Urinary bladder (tissue), 4 donors: Measurements from ENCODE around the gene IQSEC3. TPM values are rescaled to one million over a fixed set of nuclear protein-coding genes. Genes with fewer than 3 reads are reported as not detected.

ENCODE experiments used
- DNase-seq: peaks from one replicate; pipeline ENCODE4 v3.0.0-alpha.2; 2015; ENCODE audit errors: extremely low spot score
- H3K27ac ChIP-seq: one replicate; pipeline ENCODE4 v1.5.1; 2013; ENCODE audit warnings: low read depth, mild to moderate bottlenecking, moderate library complexity
- H3K36me3 ChIP-seq: one replicate; pipeline ENCODE4 v1.6.1; 2013; ENCODE audit warnings: mild to moderate bottlenecking, moderate library complexity; ENCODE audit not compliant: insufficient read depth
- H3K4me1 ChIP-seq: one replicate; pipeline ENCODE4 v1.6.1; 2013; ENCODE audit warnings: mild to moderate bottlenecking, moderate library complexity; ENCODE audit not compliant: insufficient read depth
- H3K4me3 ChIP-seq: one replicate; pipeline ENCODE4 v1.5.1; 2013; ENCODE audit warnings: low read depth, low read length
- WGBS: extraction: QIAGEN DNeasy Blood & Tissue Kit; methylation state at CpG from one replicate; pipeline ENCODE4 v1.1.7; 2013; 5-methylcytosine and 5-hydroxymethylcytosine counted together
- polyA plus RNA-seq: library from polyadenylated mRNA; stranded (reverse); fragments of 200-250 nt; gene quantifications from one replicate; pipeline ENCODE4 v1.2.3, GENCODE V29; 2013
- total RNA-seq: library from RNA; depleted of rRNA; stranded (reverse); fragments of >200 nt; gene quantifications from one replicate; pipeline ENCODE4 v1.2.3, GENCODE V29; 2014
- donor health status: healthy with polysubstance abuse.
- donor health status: healthy.

Gene IQSEC3
- total and polyA plus RNA-seq, 2 donors, result 0.60 to 1.5 TPM

DNA sequence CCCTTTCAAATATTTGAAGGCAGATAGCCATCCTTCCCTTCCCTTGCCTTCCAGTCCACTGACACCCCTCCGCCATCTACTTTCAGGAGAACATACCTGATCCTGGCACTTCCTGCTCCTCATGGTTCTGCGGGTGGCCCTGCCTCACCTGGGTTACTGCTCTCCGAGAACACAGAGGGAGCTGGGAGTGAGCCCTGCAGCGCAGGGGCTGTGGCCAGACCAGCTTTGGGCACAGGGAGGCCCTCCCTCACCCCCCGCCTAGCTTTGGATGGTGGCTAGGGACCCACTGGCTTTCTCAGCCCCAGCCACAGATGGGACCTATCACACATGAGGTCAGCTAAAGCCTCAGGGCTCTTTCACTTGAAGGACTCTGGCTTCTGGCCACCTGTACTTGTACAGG lies 12.4 kb downstream of the IQSEC3 start:
- no peaks in the 10 kb centered on the region for H3K4me1 ChIP-seq
- H3K36me3 ChIP-seq, result no peaks in the 10 kb centered on the region
- no peak for DNase-seq
- WGBS, result 87% methylated on average over 5 of the region's 5 CpGs
- no peak overlapping the region for H3K27ac ChIP-seq
- no peak overlapping the region for H3K4me3 ChIP-seq

DNA sequence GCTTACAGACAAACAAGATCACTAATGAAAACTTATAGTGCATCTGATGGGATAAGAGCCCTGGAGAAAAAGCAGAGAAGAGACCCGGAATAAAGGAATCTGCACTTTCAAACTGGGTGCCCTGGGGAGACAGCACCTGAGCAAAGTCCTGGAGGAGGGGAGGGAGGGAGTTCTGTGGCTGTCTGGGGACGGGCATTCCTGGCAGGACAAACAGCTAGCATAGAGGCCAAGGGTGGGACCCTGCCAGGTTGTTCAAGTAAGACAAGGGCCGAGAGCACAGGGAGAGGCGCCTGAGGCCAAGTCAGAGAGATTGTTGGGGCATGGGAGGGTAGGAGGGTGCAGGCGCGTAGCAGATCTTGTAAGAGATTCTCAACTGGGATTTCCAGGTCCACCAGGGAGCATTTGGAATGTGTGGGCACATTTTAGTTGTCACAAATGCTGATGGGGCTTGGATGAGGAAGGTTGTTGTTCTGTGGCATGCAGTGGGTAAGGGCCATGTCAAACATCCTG lies 14.2 kb downstream of the IQSEC3 start:
- H3K4me3 ChIP-seq, result no peak overlapping the region
- no peak overlapping the region for H3K27ac ChIP-seq
- no peak for DNase-seq
- WGBS, result 75% methylated on average over 6 of the region's 6 CpGs
- H3K36me3 ChIP-seq, result no peaks in the 10 kb centered on the region
- H3K4me1 ChIP-seq, result no peaks in the 10 kb centered on the region

DNA sequence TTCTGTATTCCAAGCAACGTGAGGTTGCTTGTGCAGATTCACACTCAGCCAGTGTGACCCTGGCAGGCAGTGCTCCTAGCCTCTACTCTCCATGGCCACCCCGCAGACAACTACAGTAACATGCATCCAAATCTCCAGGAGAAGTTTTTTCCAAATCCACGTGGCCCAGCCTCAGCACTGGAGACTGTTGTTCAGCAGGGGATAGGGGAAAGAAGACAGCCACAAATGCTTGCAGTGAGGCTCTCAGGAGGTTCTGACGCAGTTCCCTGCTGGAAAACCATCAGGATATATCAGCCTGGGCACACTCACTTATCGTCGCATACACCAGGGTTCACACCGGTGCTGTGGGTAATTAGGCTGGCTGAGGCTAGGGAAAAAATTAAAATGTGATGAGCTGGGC lies 16.2 kb downstream of the IQSEC3 start:
- Histone ChIP-seq H3K27ac (no peak overlapping the region), H3K36me3 (no peaks in the 10 kb centered on the region), H3K4me1 (no peaks in the 10 kb centered on the region), H3K4me3 (no peak overlapping the region)
- WGBS, result 66% methylated on average over 7 of the region's 7 CpGs
- no peak for DNase-seq

DNA sequence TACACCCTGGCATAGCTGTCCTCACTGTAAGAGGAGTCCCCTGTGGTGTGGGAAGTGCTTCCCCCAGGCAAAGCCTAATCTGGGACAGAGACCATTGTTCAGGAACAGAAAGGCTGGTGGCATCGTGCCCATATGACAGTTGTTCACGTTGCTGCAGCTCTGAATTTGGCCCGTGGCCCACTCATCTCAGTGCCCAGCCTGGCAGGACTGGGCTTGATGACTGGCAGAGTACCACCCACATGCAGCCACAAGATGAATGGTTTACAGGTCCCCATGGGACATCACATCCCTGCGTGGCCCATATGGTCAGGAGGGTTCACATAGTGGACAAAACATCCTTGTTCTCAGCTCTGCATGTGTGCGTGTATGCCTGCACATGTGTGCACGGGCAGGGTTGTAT lies 17.5 kb downstream of the IQSEC3 start:
- WGBS, result 62% methylated on average over 6 of the region's 6 CpGs
- DNase-seq, result no peak
- Histone ChIP-seq H3K27ac (no peak overlapping the region), H3K36me3 (no peaks in the 10 kb centered on the region), H3K4me3 (no peak overlapping the region), H3K4me1 (no peaks in the 10 kb centered on the region)

DNA sequence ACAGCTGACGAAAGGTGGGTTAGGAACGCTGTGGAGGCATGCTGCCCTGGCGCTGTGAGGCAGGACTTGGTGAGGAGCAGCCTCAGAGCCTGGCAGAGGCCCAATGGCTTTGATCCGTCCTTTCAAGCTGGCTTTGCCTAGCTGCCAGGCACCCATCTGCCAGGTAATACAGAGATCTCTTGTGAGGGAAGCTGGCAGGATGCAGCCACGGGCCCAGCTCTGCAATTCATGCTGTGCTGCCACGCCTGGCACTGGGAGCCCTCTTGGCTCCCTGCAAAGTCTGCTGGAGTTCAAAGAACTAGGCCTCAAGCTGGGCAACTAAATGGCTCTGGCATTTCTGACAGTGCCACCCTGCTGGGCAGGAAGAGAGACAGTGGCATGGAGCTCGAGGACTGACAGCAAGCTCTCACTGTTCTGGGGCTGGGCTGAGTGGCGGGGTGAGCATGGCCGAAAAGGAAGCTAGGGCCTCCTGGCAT lies 18.7 kb downstream of the IQSEC3 start:
- no peak overlapping the region for H3K27ac ChIP-seq
- no peak overlapping the region for H3K4me3 ChIP-seq
- 72% methylated on average over 9 of the region's 9 CpGs for WGBS
- no peaks in the 10 kb centered on the region for H3K4me1 ChIP-seq
- DNase-seq, result no peak
- no peaks in the 10 kb centered on the region for H3K36me3 ChIP-seq

DNA sequence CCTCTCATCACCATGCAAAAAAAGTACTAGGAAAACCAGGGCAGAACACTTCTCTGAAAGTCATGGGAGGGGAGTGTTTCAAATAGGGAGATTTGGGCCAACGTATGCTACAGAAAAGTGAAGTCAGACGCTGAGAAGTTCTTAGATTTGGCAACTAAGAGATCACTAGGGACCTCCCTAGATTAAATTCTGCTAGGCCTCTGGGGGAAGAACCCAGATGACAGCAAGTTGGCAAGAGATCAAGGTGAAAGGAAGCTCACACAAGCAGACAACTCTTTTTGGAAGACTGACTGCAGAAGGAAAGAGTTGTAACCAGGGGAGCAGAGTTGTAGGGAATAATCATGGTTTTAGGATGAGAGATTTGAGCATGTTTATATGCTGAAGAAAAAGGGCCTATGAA lies 20.7 kb downstream of the IQSEC3 start:
- DNase-seq, result no peak
- no peaks in the 10 kb centered on the region for H3K4me1 ChIP-seq
- H3K36me3 ChIP-seq, result no peaks in the 10 kb centered on the region
- H3K27ac ChIP-seq, result no peak overlapping the region
- H3K4me3 ChIP-seq, result no peak overlapping the region
- WGBS, result 19% methylated on average over 2 of the region's 2 CpGs

DNA sequence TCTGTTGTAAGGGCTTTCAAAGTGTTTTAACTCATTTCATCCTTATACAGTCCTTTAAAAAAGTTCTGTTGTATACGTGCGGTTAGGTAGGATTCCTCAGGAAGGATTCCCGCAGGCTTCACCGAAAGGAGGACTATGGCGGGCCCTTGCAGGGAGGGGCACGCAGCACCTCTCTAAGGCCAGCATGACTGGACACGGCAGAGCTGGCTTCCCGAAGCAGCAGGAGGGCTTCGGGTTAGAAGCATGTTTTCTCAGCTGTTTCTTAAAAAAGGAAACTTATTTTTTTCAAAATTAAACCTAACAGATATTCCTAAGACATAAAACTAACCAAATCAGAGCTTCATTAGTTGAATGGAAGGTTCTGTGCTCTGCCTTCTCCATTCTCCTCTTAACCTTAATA lies 21.3 kb downstream of the IQSEC3 start:
- H3K4me3 ChIP-seq, result no peak overlapping the region
- 70% methylated on average over 9 of the region's 9 CpGs for WGBS
- no peak for DNase-seq
- no peaks in the 10 kb centered on the region for H3K36me3 ChIP-seq
- no peak overlapping the region for H3K27ac ChIP-seq
- H3K4me1 ChIP-seq, result no peaks in the 10 kb centered on the region

DNA sequence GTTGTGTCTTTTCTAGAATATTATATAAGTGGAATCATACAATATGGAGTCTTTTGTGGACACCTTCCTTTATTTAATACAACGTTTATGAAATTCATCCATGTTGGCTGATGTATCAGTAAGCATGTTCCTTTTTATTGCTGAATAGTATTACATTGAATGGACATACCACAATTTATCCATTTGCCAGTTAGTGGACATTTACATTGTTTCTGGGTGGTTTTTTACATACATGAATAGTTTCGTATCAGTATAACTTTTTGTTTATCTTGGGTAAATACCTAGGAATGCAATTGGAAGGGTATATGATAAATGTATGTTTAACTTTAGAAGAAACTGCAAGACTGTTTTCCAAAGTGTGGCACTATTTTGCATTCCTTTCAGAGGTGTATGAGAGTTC lies 23.1 kb downstream of the IQSEC3 start:
- H3K36me3 ChIP-seq, result no peaks in the 10 kb centered on the region
- H3K27ac ChIP-seq, result no peak overlapping the region
- no peak for DNase-seq
- 50% methylated on average over 2 of the region's 2 CpGs for WGBS
- no peaks in the 10 kb centered on the region for H3K4me1 ChIP-seq
- no peak overlapping the region for H3K4me3 ChIP-seq

DNA sequence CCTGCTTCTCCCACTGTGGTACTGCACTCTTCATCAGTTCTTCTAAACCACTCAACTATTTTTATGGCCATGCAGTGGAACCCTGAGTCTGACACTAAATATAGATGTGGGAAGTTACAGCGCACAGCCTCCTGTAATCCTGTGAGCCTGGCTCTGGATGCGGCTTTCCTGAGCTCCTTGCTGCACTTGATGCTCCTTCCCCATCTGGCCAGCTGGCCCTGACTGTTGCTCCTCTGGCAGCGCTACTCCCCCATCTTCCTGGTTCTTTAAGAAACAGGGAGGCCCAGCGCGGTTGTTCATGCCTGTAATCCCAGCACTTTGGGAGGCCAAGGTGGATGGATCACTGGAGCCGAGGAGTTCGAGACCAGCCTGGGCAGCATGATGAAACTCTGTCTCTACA lies 24.6 kb downstream of the IQSEC3 start:
- WGBS, result 74% methylated on average over 7 of the region's 7 CpGs
- H3K4me3 ChIP-seq, result no peak overlapping the region
- H3K4me1 ChIP-seq, result no peaks in the 10 kb centered on the region
- no peaks in the 10 kb centered on the region for H3K36me3 ChIP-seq
- no peak for DNase-seq
- no peak overlapping the region for H3K27ac ChIP-seq

DNA sequence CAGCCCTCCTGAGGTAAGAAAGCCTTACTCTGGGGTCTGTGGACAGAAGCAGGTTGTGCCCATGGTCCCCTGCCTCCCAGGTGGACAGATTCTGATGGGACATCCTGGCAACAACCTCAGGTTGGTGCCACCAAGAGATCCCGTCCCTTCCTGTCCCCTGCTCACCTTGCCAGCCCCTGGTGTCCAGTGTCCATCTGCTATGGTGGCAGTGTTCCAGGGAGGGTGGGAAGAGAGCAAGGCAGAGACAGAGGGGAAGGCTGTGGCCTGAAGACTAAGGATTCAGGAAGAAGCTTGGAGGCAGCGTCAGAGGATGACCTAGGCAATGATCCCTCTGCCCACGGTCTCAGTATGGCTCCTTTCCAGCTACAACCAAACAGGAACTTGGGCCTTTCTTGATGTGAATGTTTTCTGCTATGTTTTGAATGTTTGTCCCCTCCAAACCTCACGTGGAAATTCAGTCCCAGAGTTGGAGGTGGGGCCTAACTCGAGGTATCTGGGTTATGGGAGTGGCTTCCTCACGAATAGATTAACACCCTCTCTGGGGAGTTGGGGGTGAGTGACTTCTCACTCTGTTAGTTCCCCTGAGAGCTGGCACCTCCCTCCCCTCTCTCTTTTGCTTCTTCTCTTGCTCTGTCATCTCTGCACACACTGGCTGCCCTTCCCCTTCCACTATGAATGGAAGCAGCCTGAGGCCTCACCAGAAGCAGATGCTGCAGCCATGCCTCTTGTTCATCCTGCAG lies 26.9 kb downstream of the IQSEC3 start:
- no peak overlapping the region for H3K27ac ChIP-seq
- no peak overlapping the region for H3K4me3 ChIP-seq
- no peaks in the 10 kb centered on the region for H3K4me1 ChIP-seq
- no peaks in the 10 kb centered on the region for H3K36me3 ChIP-seq
- WGBS, result 51% methylated on average over 6 of the region's 6 CpGs
- DNase-seq, result no peak

DNA sequence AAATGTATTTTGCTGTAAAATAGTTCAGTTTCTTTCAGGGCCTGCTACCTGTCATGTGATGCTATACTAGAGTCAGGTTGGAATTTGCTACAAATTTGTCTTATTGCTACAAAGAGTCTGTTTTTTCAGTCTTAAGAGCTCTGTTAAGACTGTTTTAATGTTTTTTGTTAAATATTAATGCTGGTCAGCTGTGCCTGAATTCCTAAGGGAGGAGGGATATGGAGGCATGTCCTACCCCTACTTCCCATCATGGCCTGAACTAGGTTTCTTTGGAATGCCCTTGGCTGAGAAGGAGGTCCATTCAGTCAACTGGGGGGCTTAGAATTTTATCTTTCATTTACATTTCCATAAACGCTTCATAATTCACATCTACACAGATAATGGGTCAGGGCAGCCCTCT lies 30.0 kb downstream of the IQSEC3 start:
- Histone ChIP-seq H3K27ac (no peak overlapping the region), H3K4me1 (no peaks in the 10 kb centered on the region), H3K36me3 (no peaks in the 10 kb centered on the region), H3K4me3 (no peak overlapping the region)
- 58% methylated on average over 1 of the region's 1 CpG for WGBS
- DNase-seq, result no peak

DNA sequence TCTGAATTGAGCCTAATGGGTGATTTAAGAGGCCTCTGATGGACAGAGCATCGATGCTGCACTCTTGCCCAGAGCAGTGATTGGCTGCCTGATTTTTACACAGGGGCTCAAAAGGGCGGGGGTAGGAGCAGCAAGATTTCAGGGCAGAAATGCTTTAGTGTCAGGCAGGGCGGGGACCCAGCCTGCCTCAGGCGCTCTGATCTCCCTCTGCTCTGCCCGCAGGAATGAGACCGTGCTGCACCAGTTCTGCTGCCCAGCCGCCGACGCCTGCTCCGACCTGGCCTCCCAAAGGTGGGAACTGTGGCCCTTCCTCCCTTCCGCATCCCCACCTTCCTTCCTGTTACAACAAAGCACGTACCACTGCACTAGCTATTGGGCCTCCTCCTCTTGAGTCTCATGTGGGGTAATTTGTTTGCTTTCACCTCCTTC lies 32.4 kb downstream of the IQSEC3 start:
- DNase-seq, result no peak
- Histone ChIP-seq H3K27ac (no peak overlapping the region), H3K4me3 (no peak overlapping the region), H3K36me3 (no peaks in the 10 kb centered on the region), H3K4me1 (no peaks in the 10 kb centered on the region)
- WGBS, result 20% methylated on average over 12 of the region's 12 CpGs

DNA sequence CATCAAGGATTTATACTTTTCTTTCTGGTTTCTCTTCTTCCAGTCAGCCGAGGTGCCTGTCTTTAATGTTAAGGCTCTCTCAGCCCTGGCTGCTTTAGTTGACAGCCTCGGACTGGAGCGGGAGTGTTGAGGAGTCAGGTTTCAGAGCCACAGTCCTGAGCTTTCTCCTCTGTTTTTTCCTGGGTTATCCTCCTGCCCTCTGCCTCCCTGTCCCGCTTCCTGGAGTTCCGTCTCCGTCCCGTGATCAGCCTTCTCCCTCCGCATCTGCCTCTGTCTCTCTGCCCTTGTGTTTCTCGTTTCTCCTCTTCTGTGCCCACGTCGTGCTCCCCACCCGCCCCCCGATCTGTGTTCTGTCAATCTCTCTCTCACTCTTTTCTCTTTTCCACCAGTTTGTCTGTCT lies 33.0 kb downstream of the IQSEC3 start:
- H3K36me3 ChIP-seq, result no peaks in the 10 kb centered on the region
- no peaks in the 10 kb centered on the region for H3K4me1 ChIP-seq
- no peak overlapping the region for H3K4me3 ChIP-seq
- DNase-seq, result no peak
- 24% methylated on average over 13 of the region's 13 CpGs for WGBS
- H3K27ac ChIP-seq, result no peak overlapping the region

DNA sequence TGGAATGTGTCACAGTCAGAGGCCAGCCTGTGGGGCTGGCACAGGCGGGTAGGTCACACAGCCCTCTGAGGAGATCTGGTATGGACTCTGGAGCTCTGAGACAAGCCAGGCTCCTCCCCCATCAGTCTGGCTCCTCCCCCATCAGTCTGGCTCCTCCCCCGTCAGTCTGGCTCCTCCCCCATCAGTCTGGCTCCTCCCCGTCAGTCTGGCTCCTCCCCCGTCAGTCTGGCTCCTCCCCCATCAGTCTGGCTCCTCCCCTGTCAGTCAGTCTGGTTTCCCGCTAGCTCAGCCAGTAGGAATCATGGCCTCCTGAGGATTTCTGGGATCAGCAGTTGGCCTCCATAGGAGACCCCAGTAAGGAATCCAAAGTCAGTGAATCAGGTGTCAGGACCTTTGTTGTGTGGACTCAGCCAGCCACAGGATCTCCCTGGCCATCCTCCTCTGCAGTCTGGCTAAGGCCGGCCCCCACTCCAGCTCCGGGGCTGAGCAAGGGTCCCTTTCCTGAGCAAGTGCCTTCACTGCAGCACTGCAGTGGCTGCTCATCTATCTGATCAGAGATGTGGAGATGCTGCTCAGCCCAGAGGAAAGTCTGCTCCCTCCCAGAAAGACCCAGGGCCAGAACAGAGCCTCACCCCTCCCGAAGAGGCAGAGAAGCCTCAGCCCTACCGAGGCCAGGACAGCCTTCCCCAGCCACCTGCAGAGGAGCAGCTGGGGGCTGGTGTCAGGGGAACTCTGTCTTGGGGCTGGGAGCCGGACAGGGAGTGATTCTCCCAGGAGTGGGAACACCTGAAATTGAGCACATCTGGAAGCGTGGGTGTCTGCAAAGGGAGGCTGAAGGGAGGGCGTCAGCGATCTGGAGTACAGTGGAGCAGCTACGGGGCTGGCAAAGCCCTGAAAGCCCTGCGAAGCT lies 35.7 kb downstream of the IQSEC3 start:
- WGBS, result 78% methylated on average over 15 of the region's 15 CpGs
- no peak for DNase-seq
- H3K27ac ChIP-seq, result no peak overlapping the region
- H3K4me1 ChIP-seq, result no peaks in the 10 kb centered on the region
- no peak overlapping the region for H3K4me3 ChIP-seq
- no peaks in the 10 kb centered on the region for H3K36me3 ChIP-seq
